Activated CD8-positive, alpha-beta memory T cell treated with anti-CD3 and anti-CD28 coated beads, Interleukin-2, amount 50 U/mL, for 1 hour (primary cell): ENCODE data around the gene DNM1.

Source experiments
- DNase-seq: peaks from one replicate; pipeline ENCODE4 v3.0.0-alpha.2; 2020; ENCODE audit errors: extremely low read depth

DNM1 gene

DNA sequence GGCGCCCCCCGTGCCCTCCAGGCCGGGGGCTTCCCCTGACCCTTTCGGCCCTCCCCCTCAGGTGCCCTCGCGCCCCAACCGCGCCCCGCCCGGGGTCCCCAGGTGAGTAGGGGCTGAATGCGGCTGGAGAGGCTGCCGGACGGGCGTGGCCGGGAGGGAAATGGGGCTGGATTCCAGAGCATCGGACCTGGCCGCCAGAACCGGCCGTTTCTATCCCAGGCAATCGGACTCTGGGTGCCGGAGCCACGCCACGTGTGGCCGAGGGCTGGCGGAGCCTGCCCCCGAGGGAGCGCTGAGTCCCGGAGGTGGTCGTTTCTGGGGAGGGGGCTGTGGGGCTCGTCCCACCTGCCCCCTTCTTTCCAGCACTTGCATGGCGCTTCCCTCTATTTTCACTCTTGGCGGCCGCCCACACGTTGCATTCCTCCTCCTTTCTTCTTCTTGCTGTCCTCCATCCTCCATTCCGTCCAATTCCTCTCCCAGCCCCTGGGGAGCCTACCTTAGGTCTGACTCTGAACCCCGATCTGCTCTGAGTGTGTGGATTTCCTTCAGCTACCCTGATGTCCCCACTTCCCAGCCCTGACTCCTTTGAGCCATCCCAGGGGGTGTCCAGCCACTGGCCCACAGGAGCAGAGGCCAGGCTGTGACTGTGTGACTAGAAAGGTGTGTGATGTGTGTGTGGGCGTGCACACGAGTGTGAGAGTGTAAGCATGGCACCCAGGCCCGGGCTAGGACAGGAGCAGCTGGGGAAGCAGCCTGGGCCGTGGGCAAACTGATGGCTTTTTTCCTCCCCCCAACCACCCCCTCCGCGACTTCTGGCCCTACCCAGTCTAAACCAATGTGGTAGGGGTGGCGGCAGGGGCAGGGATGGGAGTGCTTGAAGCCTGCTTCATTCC lies 47.9 kb downstream of the DNM1 start:
- no peak for DNase-seq

GRCh38 chr9:128251732-128252100 lies 48.5 kb downstream of the DNM1 start:
- no peak for DNase-seq

- DNase-seq: no peak
Observed at GRCh38 chr9:128252317-128253139, 49.3 kb downstream of the DNM1 start.

- DNase-seq: no peak
Observed at GRCh38 chr9:128253140-128253990, 50.2 kb downstream of the DNM1 start.

DNA sequence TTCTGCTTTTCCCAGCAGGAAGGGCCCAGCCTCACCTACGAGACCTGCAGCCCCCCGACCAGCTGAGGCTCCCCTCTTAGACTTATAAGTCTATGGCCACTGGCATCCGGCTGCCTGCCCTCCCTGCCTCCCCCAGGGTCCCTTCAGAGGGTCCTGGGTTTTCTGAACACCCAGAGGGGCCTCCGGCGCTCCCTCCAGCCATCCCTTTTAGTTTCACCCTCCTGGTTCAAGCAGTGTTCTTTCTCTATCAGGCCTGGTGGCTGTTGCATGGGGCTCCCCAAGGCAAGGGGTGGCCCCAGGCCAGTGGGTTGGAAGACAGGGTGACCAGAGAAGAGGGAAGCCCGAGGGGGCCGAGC lies 50.8 kb downstream of the DNM1 start:
- DNase-seq: no peak

- no peak for DNase-seq
Observed at GRCh38 chr9:128254362-128254761, 51.2 kb downstream of the DNM1 start.

GRCh38 chr9:128254855-128255759 lies 51.9 kb downstream of the DNM1 start:
- no peak for DNase-seq

DNA sequence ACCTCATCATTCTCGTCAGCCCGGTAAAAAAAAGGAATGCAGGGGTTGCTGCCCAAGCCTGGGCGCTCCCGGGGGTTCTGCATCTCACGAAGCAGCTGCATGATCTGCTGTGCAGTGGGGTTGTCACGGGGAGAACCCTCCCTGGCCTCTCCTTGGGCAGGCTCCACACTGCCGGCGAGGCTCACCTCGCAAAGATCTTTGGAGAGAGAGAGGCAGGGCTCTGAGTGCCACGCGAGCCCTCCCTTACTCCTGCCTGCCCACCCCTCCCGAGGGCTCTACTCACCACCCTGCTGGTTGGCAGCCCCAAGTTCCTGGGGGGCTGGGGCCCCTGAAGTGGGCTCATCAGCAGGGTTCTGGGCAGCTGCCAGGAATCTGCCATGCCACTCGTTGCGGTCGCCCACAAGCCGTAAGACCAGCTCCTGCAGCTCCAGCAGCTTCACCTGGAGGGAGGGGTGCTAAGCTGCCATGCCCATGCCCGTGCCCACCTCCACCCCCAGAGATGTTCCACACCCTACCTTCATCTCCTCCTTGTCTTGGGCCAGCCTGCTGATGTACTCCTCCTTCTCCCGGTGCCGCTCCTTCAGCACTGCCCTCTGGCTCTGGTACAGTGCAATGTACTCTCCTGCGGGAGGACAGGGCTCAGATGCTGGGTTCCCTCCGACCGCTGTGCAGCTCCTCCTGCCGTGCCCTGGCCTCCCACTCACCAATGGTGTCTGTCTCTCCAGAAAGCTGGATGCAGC lies 54.1 kb downstream of the DNM1 start:
- no peak for DNase-seq

- no peak for DNase-seq
Observed at GRCh38 chr9:128257907-128258306, 54.7 kb downstream of the DNM1 start.

DNA sequence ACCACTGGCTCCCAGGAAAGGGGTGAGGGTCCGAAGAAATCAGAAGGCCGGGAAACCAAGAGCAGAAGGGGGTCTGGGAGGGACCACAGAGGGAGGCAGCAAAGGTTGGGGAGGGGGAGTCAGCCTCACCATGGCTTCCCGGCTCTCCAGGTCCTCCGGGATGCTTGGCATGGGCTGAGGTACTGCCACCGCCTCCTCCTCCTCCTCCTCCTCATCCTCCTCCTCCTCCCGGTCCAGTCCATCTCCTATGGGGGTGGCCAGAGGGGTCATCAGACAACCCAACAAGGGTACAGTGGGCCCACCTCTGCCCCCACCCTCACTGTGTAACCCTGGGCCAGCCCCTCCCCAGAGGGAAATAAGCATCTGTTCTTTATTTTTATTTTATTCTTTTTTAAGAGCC lies 55.1 kb downstream of the DNM1 start:
- no peak for DNase-seq

- DNase-seq: no peak
Observed at GRCh38 chr9:128259156-128259555, 56.0 kb downstream of the DNM1 start.

- no peak for DNase-seq
Observed at GRCh38 chr9:128260340-128260739, 57.2 kb downstream of the DNM1 start.

GRCh38 chr9:128262687-128263086 lies 59.5 kb downstream of the DNM1 start:
- no peak for DNase-seq

DNA sequence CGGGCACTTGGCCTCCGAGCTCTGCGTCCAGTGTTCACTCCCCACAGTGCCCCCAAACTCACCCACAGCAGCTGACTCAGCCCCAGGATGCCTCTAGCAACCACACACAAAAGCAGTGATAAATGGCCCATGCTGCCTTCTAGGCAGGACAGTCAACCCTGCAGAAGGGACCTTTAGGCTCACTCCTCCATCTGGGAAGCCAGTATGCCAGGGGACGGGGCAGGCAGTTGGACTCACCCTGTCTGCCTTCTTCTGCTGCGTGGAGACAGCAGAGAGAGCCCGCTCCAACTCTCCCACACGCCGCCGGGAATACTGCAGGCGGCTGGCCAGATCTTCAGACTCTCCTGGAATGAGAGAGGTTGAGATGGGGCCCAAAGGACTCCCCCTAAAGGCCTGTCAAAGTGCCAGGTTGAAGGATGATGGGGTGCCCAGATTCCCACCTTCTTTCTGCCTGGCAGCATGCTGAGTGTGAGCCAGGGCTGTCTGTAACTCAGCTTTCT lies 62.2 kb downstream of the DNM1 start:
- no peak for DNase-seq

DNA sequence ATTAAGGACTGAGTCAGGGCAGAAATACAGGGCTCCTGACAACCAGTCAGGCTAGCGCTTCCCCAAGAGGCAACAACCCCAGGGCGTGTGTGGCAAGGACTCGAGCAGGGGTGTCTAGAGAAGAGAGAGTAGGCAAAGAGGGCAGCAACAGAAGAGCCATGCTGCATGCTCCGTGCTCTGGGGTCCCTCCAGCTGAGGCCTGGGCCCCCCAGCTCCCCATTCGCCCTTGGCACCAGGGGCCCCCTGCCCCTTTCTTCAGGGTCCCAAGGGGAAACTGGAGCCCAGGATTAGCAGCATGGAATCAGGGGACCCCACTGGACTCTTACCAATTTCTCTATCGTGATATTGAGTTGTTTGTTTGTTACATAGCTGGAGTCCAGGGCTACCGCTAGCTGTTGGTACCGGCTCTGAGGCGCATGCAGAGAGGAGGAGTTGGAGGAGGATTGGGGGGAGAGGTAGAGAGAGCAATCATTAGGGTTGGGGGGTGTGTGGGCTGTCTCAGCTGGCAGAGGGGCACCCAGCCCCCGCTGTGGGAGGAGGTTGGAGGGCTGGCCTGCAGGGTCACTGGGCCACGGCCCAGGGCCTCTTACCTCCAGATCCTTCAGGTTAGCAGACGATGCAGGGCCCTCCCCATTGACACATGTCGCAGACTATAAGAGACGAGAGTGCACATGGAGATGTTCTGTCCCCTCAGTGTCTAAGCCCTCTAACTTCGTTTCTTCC lies 63.9 kb downstream of the DNM1 start:
- DNase-seq: no peak

GRCh38 chr9:128271112-128271511 lies 67.9 kb downstream of the DNM1 start:
- no peak for DNase-seq

DNA sequence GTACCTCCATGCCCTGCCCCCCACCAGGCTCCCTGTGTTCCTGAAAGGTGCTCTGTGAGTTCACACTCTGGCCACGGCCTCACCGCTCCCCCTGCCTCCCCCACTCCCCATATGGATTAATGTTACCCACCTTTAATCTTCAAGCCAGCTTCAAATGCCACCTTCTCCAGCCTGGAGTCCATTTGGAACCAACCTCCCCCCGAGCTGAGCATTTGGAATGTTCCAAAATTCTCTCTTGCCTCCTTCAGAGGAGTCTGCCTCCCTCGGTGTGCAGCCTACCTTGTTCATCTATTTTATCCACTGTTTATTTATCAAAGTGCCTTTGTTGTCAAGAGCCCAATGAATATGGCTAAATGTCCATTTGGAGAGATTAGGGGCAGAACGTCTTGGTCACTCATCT lies 68.3 kb downstream of the DNM1 start:
- no peak for DNase-seq

GRCh38 chr9:128274245-128274644 lies 71.1 kb downstream of the DNM1 start:
- no peak for DNase-seq

- no peak for DNase-seq
Observed at GRCh38 chr9:128275198-128276007, 72.2 kb downstream of the DNM1 start, which contains the start of gene GOLGA2. GOLGA2 (minus strand) TSS chr9:128276007; CDS start chr9:128275976, 31 bp downstream.
